H1 (cell line): ENCODE data around the gene UBE2V1. TPM values are rescaled to one million over a fixed set of nuclear protein-coding genes. Genes with fewer than 3 reads are reported as not detected.

Experiments used
- CTCF ChIA-PET: fragments of 300-600 bp; sonication (Branson Sonifier 250); formaldehyde crosslinking; loops from one replicate; lab custom pipeline; 2021; ENCODE audit not compliant: partially characterized antibody; lab: Charles Lee
- POLR2A ChIA-PET: fragments of 300-600 bp; sonication (Branson Sonifier 250); formaldehyde crosslinking; loops from one replicate; lab custom pipeline; 2021; ENCODE audit warnings: inconsistent platforms; ENCODE audit not compliant: partially characterized antibody; lab: Charles Lee
- DNase-seq, 2 experiments: peaks; one replicate each; pipeline versions ENCODE4 v3.0.0 to v3.0.0-alpha.2; 2010 to 2022; ENCODE audit warnings: low spot score in 2 of 2, low read depth in 1 of 2, mixed read lengths in 1 of 2
- FAIRE-seq: peaks from 2 replicates; lab custom pipeline; 2011; peaks lifted over from hg19 to GRCh38; lab: Jason Lieb, UNC
- H2AFZ ChIP-seq: 2 replicates; pipeline ENCODE4 v1.8.1; 2012; ENCODE audit warnings: low read length, inconsistent platforms
- H2AK5ac ChIP-seq: 2 replicates; pipeline ENCODE4 v1.6.1; 2013; ENCODE audit warnings: low read depth, low read length
- H2BK120ac ChIP-seq: replicated peaks from 2 replicates; pipeline ENCODE3; 2013; ENCODE audit warnings: low read depth, low read length, inconsistent platforms
- H2BK12ac ChIP-seq: 2 replicates; pipeline ENCODE4 v1.6.1; 2013; ENCODE audit warnings: low read depth, low read length
- H2BK15ac ChIP-seq: 2 replicates; pipeline ENCODE4 v1.6.1; 2013; ENCODE audit warnings: low read length
- H2BK20ac ChIP-seq: 2 replicates; pipeline ENCODE4 v1.6.1; 2013; ENCODE audit warnings: low read length
- H2BK5ac ChIP-seq: 2 replicates; pipeline ENCODE4 v1.6.1; 2013; ENCODE audit warnings: low read depth, low read length
- H3K14ac ChIP-seq: 2 replicates; pipeline ENCODE4 v1.6.1; 2013; ENCODE audit warnings: inconsistent platforms; ENCODE audit not compliant: insufficient read length
- H3K18ac ChIP-seq: 2 replicates; pipeline ENCODE4 v1.6.1; 2013; ENCODE audit warnings: low read length; ENCODE audit errors: extremely low read depth
- H3K23ac ChIP-seq: 2 replicates; pipeline ENCODE4 v1.6.1; 2013; ENCODE audit warnings: inconsistent platforms; ENCODE audit not compliant: insufficient read length
- H3K23me2 ChIP-seq: 2 replicates; pipeline ENCODE4 v1.6.1; 2013; ENCODE audit warnings: low read depth, low read length
- H3K27ac ChIP-seq: 2 replicates; pipeline ENCODE4 v1.6.1; 2011; ENCODE audit warnings: low read depth, low read length, inconsistent platforms
- H3K27me3 ChIP-seq, 4 experiments: replicated peaks in 1 of 4; 1 replicate in 1 of 4; 2 replicates in 3 of 4; pipeline versions ENCODE4 v1.6.1 to v1.8.1; 2011 to 2013; ENCODE audit warnings: low read length in 3 of 4, mild to moderate bottlenecking in 3 of 4, inconsistent platforms in 2 of 4, mixed read lengths in 2 of 4, moderate library complexity in 1 of 4; ENCODE audit not compliant: control insufficient read depth in 3 of 4, insufficient read depth in 3 of 4; ENCODE audit errors: extremely low read depth in 1 of 4
- H3K36me3 ChIP-seq, 4 experiments: 2 replicates each; pipeline versions ENCODE4 v1.6.1 to v1.8.1; 2011 to 2013; ENCODE audit warnings: mild to moderate bottlenecking in 4 of 4, low read length in 3 of 4, moderate library complexity in 2 of 4, control low read depth in 1 of 4, inconsistent platforms in 1 of 4; ENCODE audit not compliant: insufficient read depth in 4 of 4, control insufficient read depth in 2 of 4
- H3K4ac ChIP-seq: replicated peaks from 2 replicates; pipeline ENCODE3; 2013; ENCODE audit warnings: low read length, low read depth, mixed read lengths, inconsistent platforms; ENCODE audit not compliant: insufficient read length
- H3K4me1 ChIP-seq, 4 experiments: replicated peaks in 1 of 4; 1 replicate in 1 of 4; 2 replicates in 3 of 4; pipeline versions ENCODE4 v1.6.1 to v1.8.1; 2011 to 2013; ENCODE audit warnings: low read length in 3 of 4, inconsistent platforms in 2 of 4, mixed read lengths in 1 of 4; ENCODE audit not compliant: insufficient read depth in 4 of 4, control insufficient read depth in 3 of 4
- H3K4me2 ChIP-seq, 2 experiments: 2 replicates each; pipeline versions ENCODE4 v1.6.1 to v1.8.1; 2011 to 2013; ENCODE audit warnings: low read depth in 2 of 2, low read length in 2 of 2, control low read depth in 1 of 2, inconsistent platforms in 1 of 2, mild to moderate bottlenecking in 1 of 2; ENCODE audit not compliant: insufficient read depth in 1 of 2
- H3K4me3 ChIP-seq, 4 experiments: fragments of 200-600, 300-600 bp in 1 of 4; sonication (generic), shearing (Covaris generic), sonication (Bioruptor Twin) in 1 of 4; 2 replicates each; pipeline versions ENCODE4 v1.5.1 to v1.8.1; 2011 to 2016; ENCODE audit warnings: low read length in 4 of 4, low read depth in 3 of 4, control low read depth in 2 of 4, inconsistent platforms in 2 of 4, mild to moderate bottlenecking in 2 of 4, mixed read lengths in 1 of 4, moderate library complexity in 1 of 4; ENCODE audit not compliant: insufficient read depth in 2 of 4; ENCODE audit errors: extremely low read depth in 1 of 4
- H3K56ac ChIP-seq: replicated peaks from 2 replicates; pipeline ENCODE3; 2013; ENCODE audit warnings: low read depth, mild to moderate bottlenecking, mixed read lengths, low read length, inconsistent platforms; ENCODE audit not compliant: insufficient read length
- H3K79me1 ChIP-seq: 2 replicates; pipeline ENCODE4 v1.6.1; 2013; ENCODE audit warnings: low read depth, low read length, control low read depth
- H3K79me2 ChIP-seq, 2 experiments: 2 replicates each; pipeline versions ENCODE4 v1.6.1 to v1.8.1; 2012 to 2013; ENCODE audit warnings: low read length in 2 of 2, mild to moderate bottlenecking in 2 of 2, inconsistent platforms in 1 of 2; ENCODE audit not compliant: insufficient read depth in 2 of 2, control insufficient read depth in 1 of 2
- H3K9ac ChIP-seq, 4 experiments: replicated peaks in 1 of 4; 1 replicate in 1 of 4; 2 replicates in 3 of 4; pipeline versions ENCODE4 v1.6.1 to v1.8.1; 2011 to 2013; ENCODE audit warnings: low read depth in 3 of 4, low read length in 3 of 4, control low read depth in 2 of 4, mild to moderate bottlenecking in 2 of 4, moderate library complexity in 2 of 4, inconsistent platforms in 1 of 4; ENCODE audit errors: extremely low read depth in 1 of 4
- H3K9me3 ChIP-seq, 2 experiments: 2 replicates each; pipeline versions ENCODE4 v1.6.1 to v1.8.1; 2012 to 2013; ENCODE audit warnings: mild to moderate bottlenecking in 2 of 2, moderate library complexity in 2 of 2, control low read depth in 1 of 2, inconsistent platforms in 1 of 2, low read depth in 1 of 2, low read length in 1 of 2, mixed read lengths in 1 of 2; ENCODE audit not compliant: insufficient read depth in 2 of 2
- H4K20me1 ChIP-seq, 2 experiments: replicated peaks in 1 of 2; 2 replicates each; pipeline versions ENCODE3 to v1.8.1; 2011 to 2013; ENCODE audit warnings: inconsistent platforms in 2 of 2, low read length in 2 of 2, mild to moderate bottlenecking in 1 of 2; ENCODE audit not compliant: insufficient read depth in 2 of 2, control insufficient read depth in 1 of 2
- H4K5ac ChIP-seq: 2 replicates; pipeline ENCODE4 v1.6.1; 2013; ENCODE audit warnings: low read length, low read depth, mixed read lengths, inconsistent platforms; ENCODE audit not compliant: insufficient read length
- H4K8ac ChIP-seq: 2 replicates; pipeline ENCODE4 v1.8.0; 2013; ENCODE audit warnings: mild to moderate bottlenecking, moderate library complexity, low read length, inconsistent platforms; ENCODE audit not compliant: insufficient read depth; ENCODE audit errors: extremely low read depth
- H4K91ac ChIP-seq: replicated peaks from 2 replicates; pipeline ENCODE3; 2013; ENCODE audit warnings: low read length, mixed read lengths, inconsistent platforms; ENCODE audit not compliant: insufficient read length
- CEBPB ChIP-seq: IDR thresholded peaks from 2 replicates; pipeline ENCODE4 v1.6.1; 2012; ENCODE audit warnings: low read depth, low read length
- RFX5 ChIP-seq: IDR thresholded peaks from 2 replicates; pipeline ENCODE4 v1.6.1; 2011; ENCODE audit warnings: low read depth, low read length, improper control_type of control experiment, borderline replicate concordance
- SP1 ChIP-seq: IDR thresholded peaks from 2 replicates; pipeline ENCODE4 v1.6.1; 2011; ENCODE audit warnings: low read depth, low read length
- TBP ChIP-seq: IDR thresholded peaks from 2 replicates; pipeline ENCODE4 v1.6.1; 2011; ENCODE audit warnings: low read depth, low read length, improper control_type of control experiment
- USF2 ChIP-seq: IDR thresholded peaks from 2 replicates; pipeline ENCODE4 v1.6.1; 2011; ENCODE audit warnings: low read length, improper control_type of control experiment
- ZNF274 ChIP-seq: IDR thresholded peaks from 2 replicates; pipeline ENCODE4 v1.7.0; 2012; ENCODE audit warnings: low read length, borderline replicate concordance; ENCODE audit errors: extremely low read depth
- WGBS, 2 experiments: shearing (Covaris generic) in 1 of 2; methylation state at CpG; one replicate each; pipeline versions ENCODE4 v1.1.6 to v1.1.7; 2013 to 2015; ENCODE audit warnings: low lambda C conversion rate in 2 of 2, mixed read lengths in 2 of 2, inconsistent platforms in 1 of 2, low coverage in 1 of 2, missing lambda C conversion rate in 1 of 2; ENCODE audit not compliant: insufficient replicate concordance in 2 of 2, insufficient coverage in 1 of 2, insufficient read length in 1 of 2; ENCODE audit errors: extremely low coverage in 1 of 2, missing lambda C conversion rate in 1 of 2; 5-methylcytosine and 5-hydroxymethylcytosine counted together
- polyA plus RNA-seq, 7 experiments: library from polyadenylated mRNA; depleted of rRNA in 3 of 7; stranded (reverse) in 5 of 7; unstranded in 2 of 7; fragments of >200 nt in 5 of 7; fragments of 200-250 nt in 2 of 7; gene quantifications; 1 replicate in 5 of 7; 2 replicates in 1 of 7; 4 replicates in 1 of 7; pipeline versions ENCODE4 v1.2.1 to v1.2.3, GENCODE V29; 2011 to 2013; ENCODE audit warnings: missing spikeins in 2 of 7, mixed read lengths in 2 of 7
- total RNA-seq: library from RNA; stranded (reverse); fragmentation: NEBNext Ultra II Directional; extraction: Animal tissue kit (Norgen Biotek cat#: 25700); gene quantifications from 2 replicates; pipeline ENCODE4 v1.2.1, GENCODE V29; 2021

Gene UBE2V1
- total and polyA plus RNA-seq, 2 of the 8 experiments (the other 6 are each of a cell fraction or from before 2014, with no cell fraction given) = 141 to 184 TPM

DNA sequence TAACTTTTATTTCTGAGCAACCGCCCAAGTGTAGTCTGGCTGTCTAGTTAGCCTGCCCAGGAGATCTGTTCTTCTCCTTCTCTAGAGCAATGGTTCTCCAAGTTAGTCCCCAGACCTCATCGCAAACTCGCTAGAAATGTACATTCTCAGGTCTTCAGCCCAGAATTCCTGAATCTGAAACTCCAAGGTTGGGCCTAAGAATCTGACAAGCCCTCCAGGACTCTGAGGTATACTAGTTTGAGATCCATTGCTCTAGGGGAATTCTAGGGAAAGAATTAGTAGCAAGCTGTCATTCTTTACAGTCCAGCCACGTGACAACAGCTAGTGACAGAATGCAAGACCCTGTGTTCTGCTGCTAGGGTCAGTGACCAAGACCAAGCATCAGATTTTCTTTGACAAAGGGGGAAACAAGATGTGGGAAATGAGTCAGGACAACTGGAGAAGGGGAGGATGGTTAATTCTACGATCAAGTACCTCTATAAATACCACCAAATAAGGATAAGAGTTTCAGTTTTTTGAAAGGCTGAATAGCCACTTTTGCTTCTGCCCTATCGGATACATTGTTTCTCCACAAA is 5.8 kb downstream of the UBE2V1 start:
- Histone ChIP-seq H3K9me3 (no peaks in the 10 kb centered on the region), H4K20me1 (peaks cover 19 to 28% of the 10 kb centered on the region in 2 experiments), H2BK5ac (no peak overlapping the region), H4K5ac (no peak overlapping the region), H3K4ac (no peak overlapping the region), H4K91ac (no peak overlapping the region), H3K79me2 (peaks cover 56 to 98% of the 10 kb centered on the region in 2 experiments), H3K79me1 (peaks cover 22% of the 10 kb centered on the region), H2BK15ac (no peak overlapping the region), H3K4me2 (no peak overlapping the region), H2BK120ac (no peak overlapping the region), H3K14ac (no peak overlapping the region), H3K23me2 (peaks cover 3% of the 10 kb centered on the region), H3K4me1 (peaks cover 3 to 8% (median 7%) of the 10 kb centered on the region in 4 experiments), H3K27me3 (no peaks in the 10 kb centered on the region), H4K8ac (no peak overlapping the region), H2BK20ac (no peak overlapping the region), H3K27ac (no peak overlapping the region), H2BK12ac (no peak overlapping the region), H3K56ac (no peak overlapping the region), H2AK5ac (no peak overlapping the region), H3K36me3 (peaks cover 0 to 3% (median 0%) of the 10 kb centered on the region in 4 experiments; a peak in 1 of 8 replicates), H3K18ac (no peak overlapping the region), H3K9ac (no peak overlapping the region), H2AFZ (no peak overlapping the region)
- 90% methylated on average over 6 of the region's 6 CpGs; no CpG with 5 or more reads in 1 of the 2 experiments for WGBS, 2 experiments
- CTCF ChIA-PET = interaction anchor here (0.6 to 2.3 kb wide), 4 partner anchors 21 to 131 kb away, joined by 3 to 5 read pairs (median 4); no protein-coding TSS in a partner anchor
- no peak for FAIRE-seq
- no peak for DNase-seq
- POLR2A ChIA-PET = interaction anchor here (1.5 kb wide), 1 partner anchor 13 kb away, joined by 4 read pairs; no protein-coding TSS in a partner anchor
- TF ChIP-seq USF2 (no peak), SP1 (no peak), TBP (no peak), CEBPB (no peak), ZNF274 (no peak), RFX5 (no peak)
- TF ChIP-seq, all 59 proteins: peak for 0
- Histone ChIP-seq H3K4me3 (no peak overlapping the region), H3K23ac (no peak overlapping the region)
